Uterus (tissue), 4 donors: ENCODE results near the gene LSM4. TPM values are rescaled to one million over a fixed set of nuclear protein-coding genes. Genes with fewer than 3 reads are reported as not detected.

Source experiments
- DNase-seq, 2 donors: peaks; one replicate each; pipeline ENCODE4 v3.0.0-alpha.2; 2019 to 2020
- H3K27ac ChIP-seq, 2 donors: fragments of 200-600 bp; sonication (generic); 1 replicate in 1 of 2; 2 replicates in 1 of 2; pipeline ENCODE4 v1.5.1; 2016 to 2018
- H3K27me3 ChIP-seq, 2 donors: fragments of 200-600 bp; sonication (generic); one replicate each; pipeline ENCODE4 v1.5.1; 2018 to 2019; ENCODE audit warnings: control low read depth in 1 of 2
- H3K36me3 ChIP-seq, 2 donors: fragments of 200-600 bp; sonication (generic); one replicate each; pipeline ENCODE4 v1.5.1; 2019; ENCODE audit warnings: control low read depth in 1 of 2
- H3K4me1 ChIP-seq, 2 donors: fragments of 200-600 bp; sonication (generic); one replicate each; pipeline ENCODE4 v1.5.1; 2018 to 2019; ENCODE audit warnings: control low read depth in 1 of 2
- H3K4me3 ChIP-seq, 2 donors: fragments of 200-600 bp; sonication (generic); 1 replicate in 1 of 2; 2 replicates in 1 of 2; pipeline ENCODE4 v1.5.1; 2018 to 2019; ENCODE audit warnings: mild to moderate bottlenecking in 1 of 2
- H3K9me3 ChIP-seq, 2 donors: fragments of 200-600 bp; sonication (generic); one replicate each; pipeline ENCODE4 v1.5.1; 2019; ENCODE audit warnings: control low read depth in 1 of 2
- POLR2A ChIP-seq, 2 donors: fragments of 450-650 bp; IDR thresholded peaks; one replicate each; pipeline ENCODE4 v1.6.1; 2016; ENCODE audit warnings: antibody characterized with exemption in 2 of 2, mild to moderate bottlenecking in 1 of 2, moderate library complexity in 1 of 2
- intact Hi-C: fragments of 100-400 bp; cut with DNase I; formaldehyde crosslinking; loops from one replicate; pipeline ENCODE4 v1.15.1; 2023; ENCODE audit warnings: low total_unique reads
- total RNA-seq, 4 donors: library from RNA; depleted of rRNA in 3 of 4; stranded (reverse); fragments of >200 nt in 3 of 4; gene quantifications; one replicate each; pipeline versions ENCODE4 v1.1.0 to v1.2.4, GENCODE V29; 2014 to 2023
- TF ChIP-seq, protein P1 (sequence below), 4 experiments: fragments of 200-600 bp in 2 of 4; fragments of 450-650 bp in 2 of 4; sonication (generic) in 2 of 4; IDR thresholded peaks; one replicate each; pipeline ENCODE4 v1.5.1; 2016 to 2019; ENCODE audit warnings: antibody characterized with exemption in 4 of 4, mild to moderate bottlenecking in 2 of 4, moderate library complexity in 1 of 4
- donor health status: DM: yes; HTN: yes; CAD: no.

The LSM4 gene
- total RNA-seq, 4 donors from 2014 or later: 8.8 to 120 (median 64.2) TPM

DNA sequence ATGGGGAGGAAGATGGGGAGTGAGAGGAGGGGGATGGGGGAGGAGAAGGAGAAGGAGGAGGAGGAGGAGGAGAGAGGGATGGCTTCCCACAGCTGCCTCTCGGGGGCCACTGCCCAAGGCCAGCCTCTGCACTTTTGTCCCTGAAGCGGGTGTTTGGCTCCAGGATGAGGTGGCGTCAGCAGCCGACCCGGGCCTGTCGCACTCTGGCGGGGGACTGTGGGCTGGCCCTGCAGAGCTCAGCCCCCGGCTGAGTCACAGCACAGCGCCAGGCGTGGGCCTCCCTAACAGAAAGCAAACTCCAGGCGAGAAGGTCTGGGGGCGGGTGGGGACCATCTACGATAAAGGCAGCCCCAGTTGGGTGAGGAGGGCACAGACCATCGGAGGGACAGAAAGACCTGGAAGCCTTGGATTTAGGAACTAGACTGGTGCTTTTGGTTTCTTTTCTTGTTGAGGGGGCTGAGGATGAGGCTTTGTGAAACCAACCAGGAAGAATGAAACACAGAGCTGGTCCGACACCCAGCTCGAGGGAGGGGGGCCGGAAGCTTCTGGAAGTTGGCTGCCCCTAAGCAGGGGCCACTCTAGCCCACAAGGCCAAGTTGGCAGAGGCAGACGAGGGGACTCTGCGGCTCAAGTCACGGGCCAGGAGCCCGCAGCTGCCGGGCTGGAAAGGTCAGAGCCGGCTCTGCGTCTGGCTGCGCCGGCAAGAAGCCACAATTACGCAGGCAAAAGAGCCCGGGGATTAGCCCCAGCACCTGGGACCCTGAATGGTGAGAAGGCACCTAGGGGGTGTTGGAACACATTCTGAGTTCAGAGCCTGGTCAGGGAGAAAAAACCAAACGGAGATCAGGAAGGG is 18.2 kb downstream of the LSM4 start:
- Histone ChIP-seq H3K27ac (peak overlapping the region; percentile 100), H3K4me1 (peaks cover 5 to 37% of the 10 kb centered on the region in 2 donors), H3K4me3 (peak overlapping the region; percentile 34 to 47), H3K36me3 (no peaks in the 10 kb centered on the region), H3K27me3 (no peaks in the 10 kb centered on the region), H3K9me3 (no peaks in the 10 kb centered on the region)
- peak; percentile 74 to 88 for TF ChIP-seq POLR2A (IDR thresholded peaks at IDR 0.05)
- TF ChIP-seq, protein P1, sequence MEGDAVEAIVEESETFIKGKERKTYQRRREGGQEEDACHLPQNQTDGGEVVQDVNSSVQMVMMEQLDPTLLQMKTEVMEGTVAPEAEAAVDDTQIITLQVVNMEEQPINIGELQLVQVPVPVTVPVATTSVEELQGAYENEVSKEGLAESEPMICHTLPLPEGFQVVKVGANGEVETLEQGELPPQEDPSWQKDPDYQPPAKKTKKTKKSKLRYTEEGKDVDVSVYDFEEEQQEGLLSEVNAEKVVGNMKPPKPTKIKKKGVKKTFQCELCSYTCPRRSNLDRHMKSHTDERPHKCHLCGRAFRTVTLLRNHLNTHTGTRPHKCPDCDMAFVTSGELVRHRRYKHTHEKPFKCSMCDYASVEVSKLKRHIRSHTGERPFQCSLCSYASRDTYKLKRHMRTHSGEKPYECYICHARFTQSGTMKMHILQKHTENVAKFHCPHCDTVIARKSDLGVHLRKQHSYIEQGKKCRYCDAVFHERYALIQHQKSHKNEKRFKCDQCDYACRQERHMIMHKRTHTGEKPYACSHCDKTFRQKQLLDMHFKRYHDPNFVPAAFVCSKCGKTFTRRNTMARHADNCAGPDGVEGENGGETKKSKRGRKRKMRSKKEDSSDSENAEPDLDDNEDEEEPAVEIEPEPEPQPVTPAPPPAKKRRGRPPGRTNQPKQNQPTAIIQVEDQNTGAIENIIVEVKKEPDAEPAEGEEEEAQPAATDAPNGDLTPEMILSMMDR (IDR thresholded peaks at IDR 0.05): peak in 1 of 4 experiments; percentile 20
- intact Hi-C loops: no loop called here
- DNase-seq: peak; percentile 87 to 88

GRCh38 chr19:18304208-18304457 is 18.7 kb downstream of the LSM4 start:
- H3K4me3 ChIP-seq: peak overlapping the region; percentile 34 to 47
- intact Hi-C loops: no loop called here
- peaks cover 5 to 37% of the 10 kb centered on the region in 2 donors for H3K4me1 ChIP-seq
- TF ChIP-seq, protein P1 (IDR thresholded peaks at IDR 0.05): no peak
- TF ChIP-seq POLR2A (IDR thresholded peaks at IDR 0.05): no peak
- no peaks in the 10 kb centered on the region for H3K9me3 ChIP-seq
- DNase-seq: no peak
- peak overlapping the region; percentile 100 for H3K27ac ChIP-seq
- no peaks in the 10 kb centered on the region for H3K27me3 ChIP-seq
- no peaks in the 10 kb centered on the region for H3K36me3 ChIP-seq

- no peaks in the 10 kb centered on the region for H3K27me3 ChIP-seq
- DNase-seq: peak in 1 of 2 donors; percentile 16
- intact Hi-C loops: no loop called here
- H3K36me3 ChIP-seq: no peaks in the 10 kb centered on the region
- no peak overlapping the region for H3K4me3 ChIP-seq
- TF ChIP-seq, protein P1 (IDR thresholded peaks at IDR 0.05): no peak
- H3K9me3 ChIP-seq: no peaks in the 10 kb centered on the region
- H3K27ac ChIP-seq: peak overlapping the region; percentile 100
- H3K4me1 ChIP-seq: peaks cover 5 to 37% of the 10 kb centered on the region in 2 donors
Observed at GRCh38 chr19:18301718-18302111, 21.2 kb downstream of the LSM4 start.

DNA sequence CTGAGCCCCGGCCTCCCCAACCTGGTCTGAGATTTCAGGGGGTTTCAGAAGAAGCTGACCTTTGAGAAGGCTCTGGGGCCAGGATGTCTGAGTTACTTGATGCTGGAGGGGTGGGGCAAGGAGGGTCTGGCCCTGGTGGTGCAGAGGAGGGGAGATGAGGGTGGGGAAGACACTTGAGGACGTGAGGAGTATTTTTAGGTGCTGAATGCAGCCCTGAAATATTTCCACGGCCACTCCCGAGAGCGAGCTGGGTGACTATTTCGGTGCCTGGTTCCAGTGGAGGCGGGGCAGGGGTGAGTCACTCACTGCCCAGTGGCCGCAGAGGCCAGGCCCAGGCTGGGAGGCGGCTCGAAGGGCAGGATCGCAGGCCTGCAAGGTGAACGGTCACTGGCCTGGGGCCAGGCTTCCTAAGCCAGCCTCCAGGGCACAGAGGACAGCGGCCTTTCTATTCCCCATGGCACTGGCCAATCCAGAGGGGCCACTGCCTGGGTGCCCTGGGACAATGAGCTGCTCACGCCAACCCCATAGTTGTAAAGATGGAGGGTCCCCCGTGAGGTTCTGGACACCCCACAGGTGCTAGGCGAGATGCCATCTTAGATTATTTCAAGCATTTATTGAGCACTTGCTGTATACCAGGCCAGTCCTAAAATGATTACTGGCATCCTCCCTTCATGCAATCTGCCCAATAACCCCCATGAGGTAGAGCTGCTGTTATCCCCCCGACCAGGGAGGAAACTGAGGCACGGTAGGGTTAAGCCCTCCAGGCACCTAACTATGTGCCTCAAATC is 21.8 kb downstream of the LSM4 start:
- Histone ChIP-seq H3K36me3 (no peaks in the 10 kb centered on the region), H3K27ac (peak overlapping the region; percentile 100), H3K4me1 (peaks cover 5 to 32% of the 10 kb centered on the region in 2 donors), H3K9me3 (no peaks in the 10 kb centered on the region), H3K4me3 (no peak overlapping the region), H3K27me3 (no peaks in the 10 kb centered on the region)
- intact Hi-C loops: no loop called here
- peak; percentile 83 to 85 for DNase-seq
- peak in 1 of 2 donors; percentile 24 for TF ChIP-seq POLR2A (IDR thresholded peaks at IDR 0.05)
- TF ChIP-seq, protein P1 (IDR thresholded peaks at IDR 0.05): no peak

DNA sequence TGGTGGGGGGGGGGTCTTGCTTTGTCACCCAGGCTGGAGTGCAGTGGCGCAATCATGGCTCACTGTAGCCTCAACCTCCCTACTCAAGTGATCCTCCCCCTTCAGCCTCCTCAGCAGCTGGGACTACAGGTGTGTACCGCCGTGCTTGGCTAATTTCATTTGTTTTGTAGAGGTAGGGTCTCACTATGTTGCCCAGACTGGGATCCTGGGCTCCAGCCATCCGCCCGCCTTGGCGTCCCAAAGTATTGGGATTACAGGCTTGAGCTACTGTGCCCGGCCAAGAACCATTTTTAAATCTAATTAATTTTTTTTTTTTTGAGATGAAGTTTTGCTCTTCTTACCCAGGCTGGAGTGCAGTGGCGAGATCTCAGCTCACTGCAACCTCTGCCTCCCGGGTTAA is 23.2 kb downstream of the LSM4 start:
- H3K4me3 ChIP-seq: no peak overlapping the region
- H3K4me1 ChIP-seq: peaks cover 5 to 32% of the 10 kb centered on the region in 2 donors
- TF ChIP-seq, protein P1 (IDR thresholded peaks at IDR 0.05): no peak
- no peak for TF ChIP-seq POLR2A (IDR thresholded peaks at IDR 0.05)
- peak overlapping the region in 1 of 2 donors; percentile 100 for H3K27ac ChIP-seq
- no peaks in the 10 kb centered on the region for H3K9me3 ChIP-seq
- no peak for DNase-seq
- H3K27me3 ChIP-seq: no peaks in the 10 kb centered on the region
- no peaks in the 10 kb centered on the region for H3K36me3 ChIP-seq
- intact Hi-C loops: no loop called here
